H9 (cell line): ENCODE results near the gene OR4D1. TPM values are rescaled to one million over a fixed set of nuclear protein-coding genes. Genes with fewer than 3 reads are reported as not detected.

Source experiments
- DNase-seq: peaks from one replicate; pipeline ENCODE4 v3.0.0-alpha.2; 2017
- H2AFZ ChIP-seq: one replicate; pipeline ENCODE4 v1.6.1; 2013; ENCODE audit warnings: mild to moderate bottlenecking, low read length, control low read depth, moderate library complexity
- H2AK5ac ChIP-seq: 2 replicates; pipeline ENCODE4 v1.6.1; 2013; ENCODE audit warnings: low read length, control low read depth, mixed read lengths; ENCODE audit not compliant: insufficient read length
- H2BK120ac ChIP-seq: one replicate; pipeline ENCODE4 v1.6.1; 2013; ENCODE audit warnings: low read depth, mild to moderate bottlenecking, low read length, control low read depth, inconsistent platforms; ENCODE audit not compliant: poor library complexity, severe bottlenecking
- H2BK12ac ChIP-seq: 2 replicates; pipeline ENCODE4 v1.6.1; 2013; ENCODE audit warnings: low read length, control low read depth, mixed read lengths, low read depth; ENCODE audit not compliant: insufficient read length
- H2BK15ac ChIP-seq: 2 replicates; pipeline ENCODE4 v1.6.1; 2013; ENCODE audit warnings: low read depth, low read length, control low read depth
- H2BK20ac ChIP-seq: one replicate; pipeline ENCODE4 v1.6.1; 2013; ENCODE audit warnings: low read depth, mild to moderate bottlenecking, low read length, control low read depth, inconsistent platforms; ENCODE audit not compliant: poor library complexity, severe bottlenecking
- H2BK5ac ChIP-seq: 2 replicates; pipeline ENCODE4 v1.6.1; 2013; ENCODE audit warnings: low read length, control low read depth, mixed read lengths; ENCODE audit not compliant: insufficient read length
- H3K14ac ChIP-seq: 2 replicates; pipeline ENCODE4 v1.6.1; 2013; ENCODE audit warnings: low read length, control low read depth; ENCODE audit not compliant: insufficient read depth
- H3K18ac ChIP-seq: 2 replicates; pipeline ENCODE4 v1.6.1; 2013; ENCODE audit warnings: low read depth, mild to moderate bottlenecking, mixed read lengths, low read length, control low read depth; ENCODE audit not compliant: insufficient read length
- H3K23ac ChIP-seq: 2 replicates; pipeline ENCODE4 v1.6.1; 2013; ENCODE audit warnings: low read length, control low read depth, mixed read lengths, low read depth; ENCODE audit not compliant: insufficient read length
- H3K23me2 ChIP-seq: 2 replicates; pipeline ENCODE4 v1.6.1; 2013; ENCODE audit warnings: low read depth, mild to moderate bottlenecking, mixed read lengths, low read length, control low read depth; ENCODE audit not compliant: insufficient read length, poor library complexity, severe bottlenecking
- H3K27ac ChIP-seq: 2 replicates; pipeline ENCODE4 v1.5.1; 2013; ENCODE audit warnings: low read length, control low read depth, mixed read lengths, low read depth; ENCODE audit not compliant: insufficient read length
- H3K27me3 ChIP-seq: 2 replicates; pipeline ENCODE4 v1.6.1; 2013; ENCODE audit warnings: low read length, control low read depth, inconsistent platforms; ENCODE audit not compliant: insufficient read depth
- H3K4ac ChIP-seq: 2 replicates; pipeline ENCODE4 v1.6.1; 2013; ENCODE audit warnings: low read depth, mild to moderate bottlenecking, control low read depth, inconsistent platforms, low read length, moderate library complexity
- H3K4me1 ChIP-seq: 2 replicates; pipeline ENCODE4 v1.6.1; 2013; ENCODE audit warnings: low read length, control low read depth, inconsistent platforms; ENCODE audit not compliant: insufficient read depth
- H3K4me2 ChIP-seq: 2 replicates; pipeline ENCODE4 v1.6.1; 2013; ENCODE audit warnings: low read length, control low read depth, mixed read lengths; ENCODE audit not compliant: insufficient read length, insufficient read depth
- H3K56ac ChIP-seq: 2 replicates; pipeline ENCODE4 v1.6.1; 2013; ENCODE audit warnings: low read depth, mild to moderate bottlenecking, mixed read lengths, low read length, control low read depth; ENCODE audit not compliant: insufficient read length
- H3K79me1 ChIP-seq: 2 replicates; pipeline ENCODE4 v1.6.1; 2013; ENCODE audit warnings: low read depth, mild to moderate bottlenecking, moderate library complexity, low read length, control low read depth, inconsistent platforms; ENCODE audit not compliant: insufficient read depth, poor library complexity, severe bottlenecking
- H3K79me2 ChIP-seq: 2 replicates; pipeline ENCODE4 v1.6.1; 2013; ENCODE audit warnings: low read length, control low read depth, inconsistent platforms; ENCODE audit not compliant: insufficient read depth
- H3K9ac ChIP-seq: 2 replicates; pipeline ENCODE4 v1.6.1; 2013; ENCODE audit warnings: low read length, control low read depth, mixed read lengths; ENCODE audit not compliant: insufficient read length; ENCODE audit errors: extremely low read depth
- H3K9me3 ChIP-seq: one replicate; pipeline ENCODE4 v1.6.1; 2013; ENCODE audit warnings: low read depth, low read length, inconsistent platforms; ENCODE audit not compliant: control insufficient read depth
- H3T11ph ChIP-seq: one replicate; pipeline ENCODE4 v1.6.1; 2013; ENCODE audit warnings: mild to moderate bottlenecking, low read length, control low read depth, inconsistent platforms
- H4K20me1 ChIP-seq: one replicate; pipeline ENCODE4 v1.6.1; 2013; ENCODE audit not compliant: control insufficient read depth, insufficient read length, insufficient read depth
- H4K5ac ChIP-seq: 2 replicates; pipeline ENCODE4 v1.6.1; 2013; ENCODE audit warnings: low read depth, mild to moderate bottlenecking, mixed read lengths, low read length, control low read depth; ENCODE audit not compliant: insufficient read length
- H4K8ac ChIP-seq: replicated peaks from 2 replicates; pipeline ENCODE4 v1.6.1; 2013; ENCODE audit warnings: low read length, control low read depth, mixed read lengths, low read depth; ENCODE audit not compliant: insufficient read length
- H4K91ac ChIP-seq: 2 replicates; pipeline ENCODE4 v1.6.1; 2013; ENCODE audit warnings: low read depth, mild to moderate bottlenecking, moderate library complexity, mixed read lengths, low read length, control low read depth; ENCODE audit not compliant: insufficient read length
- H3K27ac Mint-ChIP-seq, 3 experiments: 2 replicates in 2 of 3; 3 replicates in 1 of 3; pipeline ENCODE4 v1.8.0; 2020 to 2021; ENCODE audit warnings: mixed read lengths in 3 of 3, mild to moderate bottlenecking in 1 of 3, moderate library complexity in 1 of 3
- H3K27me3 Mint-ChIP-seq: 2 replicates; pipeline ENCODE4 v1.8.0; 2021; ENCODE audit warnings: low read depth, mild to moderate bottlenecking, moderate library complexity, mixed read lengths
- H3K36me3 Mint-ChIP-seq, 3 experiments: 2 replicates in 2 of 3; 3 replicates in 1 of 3; pipeline ENCODE4 v1.8.0; 2020 to 2021; ENCODE audit warnings: low read depth in 3 of 3, mixed read lengths in 3 of 3; ENCODE audit not compliant: insufficient read depth in 1 of 3
- H3K4me1 Mint-ChIP-seq, 2 experiments: 2 replicates each; pipeline ENCODE4 v1.8.0; 2020; ENCODE audit warnings: mixed read lengths in 2 of 2
- H3K4me3 Mint-ChIP-seq, 2 experiments: 2 replicates in 1 of 2; 3 replicates in 1 of 2; pipeline ENCODE4 v1.8.0; 2020 to 2021; ENCODE audit warnings: mild to moderate bottlenecking in 2 of 2, mixed read lengths in 2 of 2, moderate library complexity in 1 of 2
- H3K9me3 Mint-ChIP-seq, 2 experiments: 2 replicates in 1 of 2; 3 replicates in 1 of 2; pipeline ENCODE4 v1.8.0; 2020; ENCODE audit warnings: mild to moderate bottlenecking in 2 of 2, mixed read lengths in 2 of 2, moderate library complexity in 1 of 2
- WGBS: extraction: QIAGEN DNeasy Blood & Tissue Kit; methylation state at CpG from one replicate; pipeline ENCODE4 v1.1.7; 2013; ENCODE audit warnings: missing lambda C conversion rate, low lambda C conversion rate, mixed read lengths; ENCODE audit not compliant: insufficient read length; ENCODE audit errors: extremely low coverage; 5-methylcytosine and 5-hydroxymethylcytosine counted together
- total RNA-seq: library from RNA; stranded (reverse); gene quantifications from 2 replicates; pipeline ENCODE4 v1.2.1, GENCODE V29; 2021
- TF ChIP-seq, protein P1 (sequence below): fragments of 200-600 bp; sonication (generic); conservative IDR thresholded peaks from 3 replicates; pipeline ENCODE4 v1.8.0; 2021; ENCODE audit warnings: antibody characterized with exemption, mild to moderate bottlenecking

Gene OR4D1
- total RNA-seq, 1 experiment from 2014 or later = 0.11 TPM

DNA sequence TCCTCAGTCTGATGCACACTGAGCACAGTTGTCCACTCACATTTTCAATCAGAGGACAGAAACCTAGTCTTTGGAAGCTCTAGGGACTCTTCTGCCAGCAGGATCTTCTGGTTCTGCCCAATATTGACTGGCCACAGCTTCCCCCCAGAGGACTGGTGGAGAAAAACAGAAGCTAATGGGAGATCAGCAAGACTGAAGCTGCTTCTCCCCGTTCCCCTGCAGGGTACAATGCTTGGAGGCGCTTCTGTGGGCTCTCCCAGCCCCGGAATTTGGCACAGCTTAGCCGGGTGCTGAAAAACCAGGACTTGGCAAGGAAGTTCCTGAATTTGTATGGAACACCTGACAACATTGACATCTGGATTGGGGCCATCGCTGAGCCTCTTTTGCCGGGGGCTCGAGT is 54.7 kb downstream of the OR4D1 start:
- Histone ChIP-seq H3T11ph (no peak overlapping the region), H2BK20ac (no peak overlapping the region), H3K27ac (no peak overlapping the region), H2AFZ (no peak overlapping the region), H2BK120ac (no peak overlapping the region), H4K5ac (no peak overlapping the region), H3K79me1 (no peaks in the 10 kb centered on the region), H4K8ac (no peak overlapping the region), H2BK5ac (no peak overlapping the region), H3K56ac (no peak overlapping the region), H3K14ac (no peak overlapping the region), H3K4me1 (no peaks in the 10 kb centered on the region), H4K91ac (no peak overlapping the region), H3K23ac (no peak overlapping the region), H2BK12ac (no peak overlapping the region), H3K9me3 (no peaks in the 10 kb centered on the region), H3K4me2 (no peak overlapping the region), H2BK15ac (no peak overlapping the region), H3K23me2 (no peaks in the 10 kb centered on the region), H4K20me1 (no peaks in the 10 kb centered on the region), H3K18ac (no peak overlapping the region), H2AK5ac (no peak overlapping the region), H3K79me2 (no peaks in the 10 kb centered on the region), H3K4ac (no peak overlapping the region), H3K9ac (no peak overlapping the region), H3K27me3 (no peaks in the 10 kb centered on the region)
- TF ChIP-seq, protein P1, sequence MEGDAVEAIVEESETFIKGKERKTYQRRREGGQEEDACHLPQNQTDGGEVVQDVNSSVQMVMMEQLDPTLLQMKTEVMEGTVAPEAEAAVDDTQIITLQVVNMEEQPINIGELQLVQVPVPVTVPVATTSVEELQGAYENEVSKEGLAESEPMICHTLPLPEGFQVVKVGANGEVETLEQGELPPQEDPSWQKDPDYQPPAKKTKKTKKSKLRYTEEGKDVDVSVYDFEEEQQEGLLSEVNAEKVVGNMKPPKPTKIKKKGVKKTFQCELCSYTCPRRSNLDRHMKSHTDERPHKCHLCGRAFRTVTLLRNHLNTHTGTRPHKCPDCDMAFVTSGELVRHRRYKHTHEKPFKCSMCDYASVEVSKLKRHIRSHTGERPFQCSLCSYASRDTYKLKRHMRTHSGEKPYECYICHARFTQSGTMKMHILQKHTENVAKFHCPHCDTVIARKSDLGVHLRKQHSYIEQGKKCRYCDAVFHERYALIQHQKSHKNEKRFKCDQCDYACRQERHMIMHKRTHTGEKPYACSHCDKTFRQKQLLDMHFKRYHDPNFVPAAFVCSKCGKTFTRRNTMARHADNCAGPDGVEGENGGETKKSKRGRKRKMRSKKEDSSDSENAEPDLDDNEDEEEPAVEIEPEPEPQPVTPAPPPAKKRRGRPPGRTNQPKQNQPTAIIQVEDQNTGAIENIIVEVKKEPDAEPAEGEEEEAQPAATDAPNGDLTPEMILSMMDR = no peak
- no peak overlapping the region for H3K27ac Mint-ChIP-seq
- H3K36me3 Mint-ChIP-seq = peaks cover 0 to 11% (median 2%) of the 10 kb centered on the region in 3 experiments; a peak in 4 of 7 replicates
- DNase-seq = no peak
- H3K4me3 Mint-ChIP-seq = no peak overlapping the region
- no peaks in the 10 kb centered on the region for H3K9me3 Mint-ChIP-seq
- WGBS = no CpG with 5 or more reads among the region's 7 CpGs
- peaks cover 0 to 4% of the 10 kb centered on the region in 2 experiments; a peak in 1 of 4 replicates for H3K4me1 Mint-ChIP-seq
- peaks cover 28% of the 10 kb centered on the region for H3K27me3 Mint-ChIP-seq
